NCI-H128 (cell line): ENCODE results near the gene RNF220.
"Not testable (repeated sequence)": the region's sequence is repeated elsewhere in the genome, so short reads cannot be mapped to it uniquely, and the experiment has no call there.

Experiments used
- DNase-seq: peaks from one replicate; lab custom pipeline; 2025; ENCODE audit not compliant: unreplicated experiment; lab: John Stamatoyannopoulos, UW

RNF220 gene

GRCh38 chr1:44695671-44696070, 290.6 kb downstream of the RNF220 start:
- no peak for DNase-seq

- DNase-seq: no peak
These were observed 291.0 kb downstream of the RNF220 start for GRCh38 chr1:44696101-44696500.

GRCh38 chr1:44696789-44697345, 291.8 kb downstream of the RNF220 start:
- DNase-seq: no peak

- DNase-seq: no peak
These were observed 293.1 kb downstream of the RNF220 start for GRCh38 chr1:44698138-44698537.

GRCh38 chr1:44699375-44699774, 294.3 kb downstream of the RNF220 start:
- DNase-seq: not testable (repeated sequence)

GRCh38 chr1:44700573-44700972, 295.5 kb downstream of the RNF220 start:
- DNase-seq: no peak

- no peak for DNase-seq
These were observed 296.1 kb downstream of the RNF220 start for GRCh38 chr1:44701141-44701573.
